SKM-1 treated with dmso at 0.1 percent for 144 hours (cell line): ENCODE measurements around the gene RALGDS.

Experiments
- DNase-seq: peaks from one replicate; lab custom pipeline; 2025; ENCODE audit not compliant: unreplicated experiment; lab: John Stamatoyannopoulos, UW

RALGDS gene

DNA sequence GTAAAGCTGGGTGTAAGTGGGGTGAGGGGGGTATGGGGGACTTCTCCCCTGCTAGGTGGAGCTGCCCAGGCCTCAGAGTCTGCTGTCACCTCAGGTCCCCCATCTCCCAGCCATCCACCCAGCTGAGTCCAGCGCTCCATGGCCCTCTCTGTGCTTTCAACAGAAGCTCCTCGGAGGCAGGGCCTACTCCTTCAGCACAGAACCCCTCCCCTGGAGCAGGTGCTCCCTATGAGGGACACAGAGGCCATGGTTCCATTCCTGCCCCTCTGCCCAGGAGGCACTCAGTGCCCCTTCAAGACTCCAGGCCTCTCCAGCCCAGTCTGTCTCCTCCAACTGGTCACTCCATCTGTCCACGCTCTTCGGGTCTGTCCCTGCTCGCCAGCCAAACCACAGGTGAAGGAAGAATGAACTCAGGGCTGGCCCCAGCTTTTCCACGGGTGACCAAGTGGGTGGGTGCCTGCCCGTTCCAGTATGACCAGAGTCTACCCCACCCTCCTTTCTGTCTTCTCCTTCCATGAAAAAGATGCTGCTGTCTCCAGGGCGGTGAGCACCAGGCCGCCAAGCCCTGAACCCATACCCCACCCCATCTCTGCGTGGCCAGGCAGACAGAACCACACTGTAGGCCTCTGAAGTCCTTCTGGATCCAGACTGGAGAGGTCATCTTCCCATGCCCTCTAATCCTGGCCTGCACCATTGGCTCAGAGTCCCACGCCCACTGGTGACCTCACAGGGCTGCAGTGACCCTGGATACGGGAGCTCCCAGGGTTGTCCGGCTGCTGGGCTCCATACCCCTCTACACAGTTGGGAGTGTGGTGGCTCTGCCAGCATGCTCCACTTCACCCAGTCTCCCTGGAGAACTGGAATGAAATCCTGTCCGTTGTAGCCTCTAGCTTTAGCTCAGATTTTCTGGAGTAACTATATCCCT is 30.8 kb upstream of the RALGDS start:
- DNase-seq = no peak

DNA sequence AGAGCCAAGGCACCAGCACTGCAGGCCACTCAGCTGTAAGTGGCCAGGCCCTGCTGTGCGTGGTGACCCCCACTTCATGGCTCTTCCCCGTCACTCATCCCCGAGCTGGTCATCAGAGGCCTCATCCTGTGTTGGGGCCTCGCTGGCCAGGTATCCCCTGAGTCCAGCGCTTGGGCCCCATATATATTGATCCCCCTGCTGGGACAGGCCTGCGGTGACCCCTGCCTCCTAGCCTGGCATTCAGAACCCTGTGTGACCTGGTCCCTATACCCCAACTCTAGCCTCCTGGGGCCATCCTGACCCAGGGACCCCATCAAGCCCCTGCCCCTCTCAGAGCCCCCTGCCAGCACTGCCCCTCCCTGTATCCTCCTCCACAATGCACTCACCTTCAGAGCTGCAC is 30.0 kb upstream of the RALGDS start:
- DNase-seq = no peak

DNA sequence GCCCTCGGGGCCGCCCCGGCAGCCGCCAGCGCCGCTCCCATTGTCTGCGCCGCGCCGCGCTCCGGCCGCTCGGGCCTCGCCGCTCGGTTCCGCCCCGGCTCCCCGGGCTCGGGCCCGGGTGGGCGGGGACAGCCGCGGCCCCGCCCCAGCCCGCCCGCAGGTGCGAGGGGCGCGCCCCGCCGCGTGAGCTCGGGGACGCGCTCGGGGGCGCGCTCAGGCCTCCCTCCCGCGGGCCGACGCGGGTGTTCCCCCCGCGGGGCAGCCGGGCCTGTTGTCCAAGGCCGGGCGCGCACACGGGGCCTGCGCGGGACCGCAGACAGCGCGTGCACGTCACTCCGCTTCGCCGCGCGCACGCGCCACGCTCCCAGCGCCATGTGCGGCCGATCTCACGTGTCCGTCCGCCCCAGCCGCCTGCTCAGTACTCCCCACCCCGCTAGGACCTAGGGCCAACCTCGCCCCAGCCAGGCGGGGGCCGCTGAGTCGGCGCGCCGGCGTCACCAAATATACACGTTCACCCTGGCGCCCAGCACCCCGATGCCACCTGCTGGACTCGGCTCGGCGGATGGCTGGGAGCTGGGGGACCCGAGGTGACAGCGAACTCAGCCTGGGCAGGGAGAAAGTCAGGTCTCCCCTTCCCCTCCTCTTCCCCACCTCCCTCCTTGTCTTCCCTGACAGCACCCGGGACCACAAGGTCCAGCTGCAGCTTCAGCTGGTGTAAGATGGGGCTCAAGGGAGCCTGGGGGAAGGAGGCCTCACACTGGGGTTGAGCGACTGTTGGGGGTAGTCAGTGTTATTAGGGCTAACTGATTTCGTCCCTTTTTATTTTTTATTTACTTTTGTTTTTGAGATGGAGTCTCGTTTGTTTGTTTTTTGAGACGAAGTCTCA is 28.3 kb upstream of the RALGDS start:
- DNase-seq = peak; percentile 90

DNA sequence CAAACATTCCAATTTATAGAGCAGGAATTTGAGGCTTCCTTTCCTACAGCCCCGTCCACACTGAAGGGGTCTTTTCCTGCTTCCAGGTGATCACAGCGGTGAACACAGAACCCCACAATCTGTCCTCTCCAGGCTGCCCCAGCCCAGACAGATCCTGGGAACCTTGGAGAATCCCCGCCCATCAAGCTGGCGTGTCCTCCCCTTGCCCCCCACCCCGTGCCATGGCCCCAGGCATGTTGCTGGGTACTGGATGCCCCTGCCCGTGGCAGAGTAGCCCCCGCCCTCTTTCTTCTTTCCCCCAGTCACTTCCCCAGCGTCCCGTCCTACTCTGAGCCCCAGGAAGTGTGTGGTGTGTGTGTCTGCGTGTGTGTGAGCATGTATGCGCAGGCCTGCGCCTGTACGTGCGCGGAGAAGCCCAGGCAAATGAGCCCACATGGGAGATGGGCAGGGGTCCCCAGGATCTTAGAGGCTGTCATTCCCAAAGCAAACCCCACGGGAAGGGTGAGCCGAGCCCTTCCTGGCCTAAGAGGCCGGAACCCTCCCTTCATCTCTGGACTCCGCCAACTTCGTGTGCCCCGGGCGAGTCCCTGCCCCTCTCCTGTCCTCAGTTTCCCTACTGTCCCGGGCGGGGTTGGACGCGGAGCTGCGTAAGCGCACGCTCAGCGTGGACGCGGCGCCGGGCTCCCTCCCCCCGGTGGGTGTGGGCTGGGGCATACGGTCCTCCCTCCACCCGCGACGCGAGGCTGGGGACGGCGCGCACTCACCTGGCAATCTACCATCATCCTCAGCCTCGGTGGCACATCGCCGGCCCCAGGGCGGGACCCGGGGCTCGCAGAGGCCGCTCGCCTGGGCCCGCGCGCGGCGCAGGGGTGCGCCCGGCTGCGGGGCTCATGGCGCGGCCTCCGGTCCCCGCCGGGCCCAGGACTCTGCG is 27.4 kb upstream of the RALGDS start:
- DNase-seq = peak; percentile 27

DNA sequence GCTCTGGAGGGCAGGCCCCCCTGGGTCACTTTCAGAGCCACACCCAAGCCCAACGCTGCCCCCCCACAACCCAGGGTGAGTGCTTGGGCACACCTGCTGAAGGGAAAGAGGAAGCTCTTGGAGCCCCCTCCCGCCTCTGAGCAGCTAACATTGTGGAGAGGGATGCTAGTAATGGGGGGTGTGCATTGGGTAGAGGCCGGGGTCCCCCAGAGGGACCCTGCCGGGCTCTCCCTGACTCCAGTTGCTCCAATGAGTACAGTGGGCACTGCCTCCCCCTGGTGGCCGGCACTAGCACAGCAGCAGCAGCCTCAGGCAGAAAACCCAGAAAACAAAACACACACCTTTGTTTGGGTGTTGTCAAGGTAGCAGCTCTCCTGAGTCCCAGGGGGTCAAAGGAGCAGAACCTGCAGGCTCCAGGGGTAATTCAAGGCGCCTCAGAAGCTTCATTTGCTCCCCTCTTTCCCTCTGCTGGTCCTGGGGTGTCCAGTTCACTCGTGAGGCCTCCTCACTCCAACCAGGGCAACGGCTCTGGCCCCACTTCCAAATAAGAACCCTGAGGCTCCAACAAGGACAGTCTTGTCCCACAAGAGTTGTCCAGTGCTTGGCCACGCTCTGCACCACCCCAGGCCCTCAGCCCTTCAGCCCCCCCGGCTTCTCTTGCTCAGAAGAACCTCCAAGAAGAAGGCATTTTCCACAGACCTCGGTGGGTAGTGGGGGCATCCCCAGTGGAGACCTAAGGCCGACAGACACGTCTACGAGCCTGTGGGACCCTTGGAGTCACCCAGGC is 26.6 kb upstream of the RALGDS start:
- DNase-seq = peak; percentile 54

DNA sequence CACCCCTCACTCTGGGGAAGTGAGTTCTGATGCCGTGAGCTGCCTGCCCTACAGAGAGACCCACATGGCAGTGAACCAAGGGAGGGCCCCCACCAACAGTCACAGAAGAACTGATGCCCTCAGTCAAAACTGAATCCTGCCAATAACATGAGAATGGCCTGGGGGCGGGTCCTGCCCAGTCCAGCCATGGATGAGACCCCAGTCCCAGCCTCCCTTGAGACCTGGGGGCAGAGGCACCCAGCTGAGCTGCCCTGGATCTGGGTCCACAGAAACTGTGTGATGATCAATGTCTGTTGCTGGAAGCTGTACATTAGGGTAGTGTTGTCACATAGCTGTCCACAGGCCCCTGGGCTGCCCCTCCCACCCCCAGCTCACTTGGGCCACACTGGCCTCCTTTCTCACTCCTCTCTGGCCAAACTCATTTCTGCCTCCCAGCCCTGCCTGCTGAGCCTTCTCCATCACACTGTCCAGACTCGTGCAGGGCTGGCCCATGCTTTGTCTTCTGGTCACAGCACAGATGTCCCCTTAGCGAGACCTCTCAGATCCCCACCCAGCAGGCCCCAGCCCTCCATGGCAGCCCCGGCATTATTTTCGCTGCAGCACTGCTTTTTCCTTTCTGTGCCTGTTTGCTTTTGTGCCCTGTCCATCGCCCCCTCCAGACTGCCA is 25.8 kb upstream of the RALGDS start:
- no peak for DNase-seq

DNA sequence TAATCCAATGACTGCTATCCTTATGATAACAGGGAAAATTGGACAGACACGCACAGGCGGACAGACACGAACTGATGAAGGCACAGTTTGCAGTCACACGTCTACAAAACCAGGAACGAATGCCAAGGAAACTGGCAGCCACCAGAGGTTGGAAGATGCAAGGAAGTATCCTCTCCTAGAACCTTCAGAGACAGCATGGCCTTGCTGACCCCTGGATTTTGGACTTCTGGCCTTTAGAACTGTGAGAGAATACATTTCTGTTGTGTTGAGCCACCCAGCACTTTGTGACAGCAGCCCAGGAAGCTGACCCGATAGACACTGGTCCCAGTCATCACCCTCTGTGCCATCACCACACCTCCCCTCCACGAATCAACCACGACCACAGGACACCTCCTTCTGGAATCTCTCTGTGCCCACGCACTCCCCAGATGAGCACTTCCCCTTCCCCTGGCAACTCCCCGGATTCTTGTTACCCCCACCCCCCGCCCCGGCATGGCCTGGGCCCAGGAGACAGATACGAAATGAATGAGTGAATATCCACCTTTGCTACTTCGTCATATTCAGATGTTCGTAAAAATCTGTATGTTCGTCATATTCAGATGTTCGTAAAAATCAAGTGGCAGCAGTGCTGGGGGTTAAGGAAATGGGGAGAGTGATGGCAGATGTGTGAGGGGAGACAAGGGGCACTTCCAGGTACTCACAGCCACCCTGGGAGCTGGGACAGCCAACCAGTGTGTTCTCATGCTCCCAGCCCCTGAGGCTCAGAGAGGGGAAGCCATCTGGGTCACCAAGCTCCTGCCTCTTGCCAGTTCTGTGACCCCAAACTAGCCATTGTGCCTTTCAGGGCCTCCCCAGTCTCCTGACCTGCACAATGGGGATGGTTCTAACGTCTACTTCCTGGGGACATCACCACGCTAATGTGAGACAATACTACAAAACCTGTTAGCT is 24.1 kb upstream of the RALGDS start:
- no peak for DNase-seq

DNA sequence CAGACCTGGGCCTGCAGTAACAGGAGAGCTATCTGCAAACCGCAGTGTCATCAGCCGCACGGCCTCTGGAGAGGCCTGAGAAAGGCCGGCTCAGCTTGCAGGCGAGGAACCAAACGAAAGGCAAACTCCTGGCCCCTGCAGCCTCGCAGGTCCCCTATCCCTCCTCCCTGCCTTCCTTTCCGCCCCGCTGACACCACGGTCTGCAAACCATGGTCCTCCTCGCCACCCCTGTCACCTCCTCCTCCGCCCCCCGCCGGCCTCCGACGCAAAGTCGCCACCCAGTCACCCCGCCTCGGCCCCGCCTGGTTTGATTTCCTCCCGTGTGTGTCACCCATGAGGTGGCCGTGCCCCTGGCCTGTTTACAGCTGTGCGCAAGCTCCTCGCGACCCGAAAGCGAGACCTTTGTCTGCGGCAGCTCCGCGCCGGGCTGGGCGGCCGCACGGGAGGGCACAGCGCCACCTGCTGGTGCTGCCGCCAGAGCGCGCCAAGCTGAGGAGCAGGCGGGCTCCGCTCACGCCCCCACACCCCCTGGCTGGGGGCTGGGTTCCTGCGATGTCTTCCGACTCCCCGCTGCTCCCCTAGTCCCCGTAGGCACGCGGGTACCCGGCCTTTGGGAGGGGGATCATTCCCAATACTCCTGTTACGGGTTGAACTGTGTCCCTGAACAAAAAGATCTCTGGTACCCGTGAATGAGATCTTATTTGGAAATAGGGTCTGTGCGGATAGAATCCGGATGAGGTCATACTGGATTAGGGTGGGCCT is 23.3 kb upstream of the RALGDS start:
- peak; percentile 39 for DNase-seq

DNA sequence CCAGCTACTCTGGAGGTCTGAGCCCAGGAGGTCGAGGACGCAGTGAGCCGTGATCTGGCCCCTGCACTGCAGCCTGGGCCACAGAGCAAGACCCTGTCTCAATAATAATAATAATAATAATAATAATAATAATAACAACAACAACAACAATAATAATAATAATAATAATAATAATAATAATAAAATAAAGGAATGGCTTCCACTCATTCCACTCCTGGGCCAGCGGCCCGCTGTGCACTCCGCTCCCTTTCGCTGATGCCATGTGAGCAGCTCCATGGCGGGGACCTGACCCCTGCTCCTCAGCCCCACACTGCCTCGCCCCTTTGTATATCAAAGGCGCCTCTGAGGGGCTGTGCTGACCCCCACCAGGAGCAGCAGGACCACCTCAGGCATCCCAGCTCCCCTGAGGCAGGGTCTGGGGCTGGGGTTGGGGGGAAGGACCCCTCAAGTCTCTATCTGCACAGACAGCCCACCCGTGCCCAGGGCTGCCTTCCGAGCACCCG is 22.6 kb upstream of the RALGDS start:
- no peak for DNase-seq

DNA sequence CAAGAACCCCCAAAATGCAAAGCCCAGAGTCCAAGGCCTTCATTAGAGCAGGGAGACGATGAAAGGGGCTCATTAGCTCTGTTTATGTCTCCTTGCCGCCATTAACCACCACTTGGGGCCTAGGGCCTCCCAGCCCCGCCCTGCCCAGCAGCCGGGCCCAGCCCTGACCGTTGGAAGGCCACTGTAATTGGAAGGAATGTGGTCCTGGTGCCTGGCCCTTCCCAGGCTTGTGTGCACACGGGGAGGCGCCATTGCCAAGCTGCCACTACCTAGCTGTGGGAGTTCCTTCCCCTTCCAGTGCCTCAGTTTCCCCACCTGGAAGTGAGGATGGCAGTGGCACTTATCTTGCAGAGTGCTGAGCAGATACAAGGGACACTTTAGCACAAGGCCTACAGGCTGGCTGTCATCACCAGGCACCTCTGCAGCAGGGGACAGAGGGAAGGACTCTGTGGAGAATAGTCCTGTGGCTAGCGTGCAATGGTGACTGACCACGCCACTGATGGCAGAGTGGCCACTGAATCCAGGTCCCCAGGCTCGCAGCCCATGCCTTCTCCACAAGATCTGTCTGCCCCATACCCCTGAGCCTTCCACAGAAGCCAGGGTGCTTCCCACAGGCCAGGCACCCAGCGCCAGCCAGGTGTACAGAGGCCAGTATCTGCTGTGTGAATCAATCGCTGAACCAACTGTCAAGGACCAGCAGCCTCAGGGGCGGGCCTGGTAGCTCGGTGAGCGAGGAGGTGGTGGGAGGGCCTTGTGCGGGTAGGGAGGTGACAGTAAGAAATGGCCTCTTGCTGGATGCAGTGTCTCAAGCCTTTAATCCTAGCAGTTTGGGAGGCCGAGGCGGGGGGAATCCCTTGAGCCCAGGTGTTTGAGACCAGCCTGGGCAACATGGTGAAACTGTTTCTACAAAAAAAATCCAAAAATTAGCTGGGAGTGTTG is 21.9 kb upstream of the RALGDS start:
- DNase-seq = no peak

DNA sequence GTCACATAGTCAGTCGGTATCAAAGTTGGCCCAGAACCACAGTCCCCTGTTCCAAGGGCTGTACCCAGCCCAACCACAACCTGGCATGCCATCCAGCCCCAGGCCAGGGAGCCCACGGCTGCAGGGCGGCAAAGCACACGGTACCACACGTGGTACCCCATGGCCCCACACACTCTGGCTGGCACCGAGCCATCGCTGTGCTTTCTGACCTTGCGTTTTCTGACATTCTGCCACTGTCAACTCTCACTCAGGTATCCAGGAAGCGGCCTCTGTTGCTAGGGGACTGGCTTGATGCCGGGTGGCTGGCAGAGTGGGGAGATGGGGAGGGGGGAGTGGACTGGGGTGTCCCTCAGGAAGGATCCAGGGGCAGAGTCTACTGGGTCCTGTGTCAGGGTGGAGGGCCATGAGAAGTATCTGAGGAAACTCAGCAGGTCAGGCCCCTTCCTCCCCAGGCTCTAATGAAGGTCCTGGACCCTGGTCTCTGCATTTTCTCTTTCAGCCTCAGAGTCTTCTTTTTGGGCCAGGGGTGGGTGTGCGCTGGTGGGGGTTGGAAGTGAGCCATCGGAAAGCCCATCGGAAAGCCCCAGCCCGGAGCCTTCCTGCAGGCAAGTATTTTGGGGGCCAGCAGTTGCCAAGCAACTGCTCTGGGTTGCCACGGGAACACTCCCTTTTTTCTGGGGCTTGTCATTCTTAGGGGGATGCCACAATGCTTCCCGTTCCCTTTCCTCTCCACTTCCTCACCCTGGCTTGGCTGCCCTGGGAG is 21.0 kb upstream of the RALGDS start:
- no peak for DNase-seq

DNA sequence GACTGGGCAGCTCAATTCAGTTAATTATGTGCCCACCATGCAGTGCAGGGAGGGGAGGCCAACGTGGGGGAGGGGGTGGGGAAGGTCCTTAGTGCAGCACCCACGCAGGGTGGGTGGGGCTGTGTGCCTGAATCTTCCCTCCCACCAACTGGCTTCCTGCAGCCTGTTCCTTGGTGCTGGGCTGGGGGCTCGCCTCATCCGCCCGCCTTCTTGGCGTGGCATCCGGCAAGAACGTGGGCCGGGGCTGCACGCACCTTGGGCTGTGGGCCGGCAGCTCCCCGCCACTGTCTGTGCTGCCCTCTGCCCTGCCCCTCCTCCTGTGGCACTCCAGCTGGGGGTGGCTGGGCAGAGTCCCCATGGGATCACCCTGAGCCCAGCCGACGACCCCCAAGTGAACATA is 19.6 kb upstream of the RALGDS start:
- no peak for DNase-seq

DNA sequence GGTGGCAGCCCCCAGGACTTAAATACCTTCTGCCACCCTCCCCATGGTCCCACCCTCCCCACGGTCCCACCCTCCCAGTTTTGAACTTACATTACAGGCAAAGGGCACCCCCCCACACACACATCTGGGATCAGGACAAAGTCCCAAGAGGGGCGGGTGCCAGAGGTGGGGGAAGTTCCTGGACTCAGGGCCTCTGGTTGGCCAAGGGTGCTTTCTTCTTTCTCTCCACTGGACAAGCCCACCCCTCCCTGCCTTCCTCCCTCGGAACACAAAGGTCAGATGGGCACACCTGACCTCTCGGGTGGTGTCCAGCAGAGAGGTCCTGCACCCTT is 19.1 kb upstream of the RALGDS start:
- no peak for DNase-seq

DNA sequence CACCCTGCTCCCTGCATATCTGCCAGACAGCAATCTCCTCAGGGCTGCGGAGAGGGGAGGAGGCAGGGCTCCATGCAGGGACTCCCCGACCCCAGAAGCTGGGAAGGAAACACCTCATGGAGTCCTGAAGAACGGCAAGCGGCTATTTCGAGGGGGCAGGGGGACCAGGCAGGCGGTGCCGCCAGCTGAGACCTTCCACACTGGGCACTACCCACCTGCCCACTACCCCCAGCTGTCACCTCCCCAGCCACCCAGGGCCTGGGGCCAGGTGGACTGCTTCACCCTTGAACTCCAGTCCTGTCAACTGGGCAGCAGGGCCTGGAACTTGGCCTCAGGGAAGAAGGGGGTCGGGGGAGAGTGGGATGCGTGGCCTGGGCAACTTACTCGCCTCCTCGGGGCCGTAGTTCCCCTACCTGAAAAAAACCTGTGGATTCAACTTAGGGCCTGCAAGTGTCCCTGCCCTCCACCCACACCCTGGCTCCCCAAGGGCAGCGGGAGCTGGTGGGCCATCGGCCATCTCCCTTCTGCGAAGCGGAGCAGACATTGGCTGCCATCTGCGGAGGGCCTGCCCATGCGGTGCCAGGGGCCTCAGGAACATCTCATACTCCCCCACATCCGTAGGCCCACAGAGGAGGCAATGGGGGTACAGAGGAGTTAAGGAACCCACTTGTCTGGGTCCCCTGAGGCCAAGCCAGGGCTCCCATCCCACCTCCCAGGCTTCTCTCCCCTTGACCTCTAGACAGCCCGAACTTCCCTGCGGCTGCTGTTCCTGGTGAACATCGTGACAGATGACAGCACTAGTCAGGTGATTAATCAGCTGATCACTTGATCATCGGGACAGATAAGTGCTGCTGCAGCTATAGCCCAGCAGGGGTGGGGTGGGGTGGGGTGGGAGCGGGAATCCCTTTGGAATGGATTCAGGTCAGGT is 18.5 kb upstream of the RALGDS start:
- no peak for DNase-seq
